ENCODE results near the gene SELENOO. TPM values are rescaled to one million over a fixed set of nuclear protein-coding genes. Genes with fewer than 3 reads are reported as not detected.
"Not testable (repeated sequence)": the region's sequence is repeated elsewhere in the genome, so short reads cannot be mapped to it uniquely, and the experiment has no call there.

Gene SELENOO
- total and polyA plus RNA-seq, 2 donors (not counting 1 experiment from before 2014, with no cell fraction given) = 62.1 to 74.6 TPM

DNA sequence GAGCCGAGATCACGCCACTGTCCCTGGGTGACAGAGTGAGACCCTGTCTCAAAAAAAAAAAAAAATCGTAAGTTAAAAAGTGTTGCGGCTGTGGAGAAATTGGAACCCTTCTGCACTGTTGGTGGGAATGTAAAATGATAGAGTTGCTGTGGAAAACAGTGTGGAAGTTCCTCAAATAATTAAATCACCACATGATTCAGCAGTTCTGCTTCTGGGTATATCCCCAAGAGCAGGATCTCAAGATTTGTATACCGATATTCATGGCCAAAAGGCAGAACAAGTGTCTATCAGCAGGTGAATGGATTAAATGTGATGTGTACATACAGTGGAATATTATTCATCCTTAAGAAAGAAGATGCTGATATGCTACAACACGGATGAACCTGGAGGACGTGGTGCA is 3.8 kb downstream of the SELENOO start:
- no peak overlapping the region for H2AFZ ChIP-seq (ENCODE audit: insufficient read depth, low read depth, low read length, poor library complexity, severe bottlenecking)
- no peaks in the 10 kb centered on the region for H3K9me3 Mint-ChIP-seq (ENCODE audit: insufficient read depth)
- H3K27me3 ChIP-seq (replicated peaks in 1 of 4; ENCODE audit: control extremely low read depth in 1 of 4, control insufficient read depth in 3 of 4, insufficient read depth in 4 of 4, low read length in 3 of 4) = no peaks in the 10 kb centered on the region
- DNase-seq (no peak), ATAC-seq (ENCODE audit: low read depth) (no peak)
- 98% methylated on average over 4 of the region's 7 CpGs for WGBS (ENCODE audit: insufficient coverage)
- no peak overlapping the region for H3K27ac ChIP-seq (ENCODE audit: low read length in 2 of 2)
- peaks cover 8 to 32% of the 10 kb centered on the region in 2 experiments for H3K36me3 ChIP-seq (replicated peaks in 1 of 2; ENCODE audit: control extremely low read depth in 1 of 2, control insufficient read depth in 1 of 2, extremely low read depth in 1 of 2, insufficient read depth in 2 of 2, low read length in 1 of 2)
- peaks cover 28 to 37% of the 10 kb centered on the region in 2 donors for H3K4me1 ChIP-seq (ENCODE audit: control insufficient read depth in 2 of 2, insufficient read depth in 2 of 2, low read length in 2 of 2)
- H4K20me1 ChIP-seq (ENCODE audit: control insufficient read depth, insufficient read depth, low read length, poor library complexity, severe bottlenecking) = peaks cover 43% of the 10 kb centered on the region
- no peaks in the 10 kb centered on the region for H3K9me3 ChIP-seq (ENCODE audit: control extremely low read depth in 1 of 3, control insufficient read depth in 2 of 3, insufficient read depth in 1 of 3, low read length in 2 of 3)
- no peak overlapping the region for H3K4me3 ChIP-seq (ENCODE audit: control extremely low read depth in 1 of 5, extremely low read depth in 1 of 5, insufficient read depth in 1 of 5, low read depth in 2 of 5, low read length in 4 of 5)
- TF ChIP-seq, protein P1, sequence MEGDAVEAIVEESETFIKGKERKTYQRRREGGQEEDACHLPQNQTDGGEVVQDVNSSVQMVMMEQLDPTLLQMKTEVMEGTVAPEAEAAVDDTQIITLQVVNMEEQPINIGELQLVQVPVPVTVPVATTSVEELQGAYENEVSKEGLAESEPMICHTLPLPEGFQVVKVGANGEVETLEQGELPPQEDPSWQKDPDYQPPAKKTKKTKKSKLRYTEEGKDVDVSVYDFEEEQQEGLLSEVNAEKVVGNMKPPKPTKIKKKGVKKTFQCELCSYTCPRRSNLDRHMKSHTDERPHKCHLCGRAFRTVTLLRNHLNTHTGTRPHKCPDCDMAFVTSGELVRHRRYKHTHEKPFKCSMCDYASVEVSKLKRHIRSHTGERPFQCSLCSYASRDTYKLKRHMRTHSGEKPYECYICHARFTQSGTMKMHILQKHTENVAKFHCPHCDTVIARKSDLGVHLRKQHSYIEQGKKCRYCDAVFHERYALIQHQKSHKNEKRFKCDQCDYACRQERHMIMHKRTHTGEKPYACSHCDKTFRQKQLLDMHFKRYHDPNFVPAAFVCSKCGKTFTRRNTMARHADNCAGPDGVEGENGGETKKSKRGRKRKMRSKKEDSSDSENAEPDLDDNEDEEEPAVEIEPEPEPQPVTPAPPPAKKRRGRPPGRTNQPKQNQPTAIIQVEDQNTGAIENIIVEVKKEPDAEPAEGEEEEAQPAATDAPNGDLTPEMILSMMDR (IDR thresholded peaks at IDR 0.05) = no peak
- TF ChIP-seq EZH2 (IDR thresholded peaks at IDR 0.05; ENCODE audit: borderline replicate concordance, insufficient read depth, low read depth, low read length, poor library complexity, severe bottlenecking) = no peak
- CTCF ChIA-PET = interaction anchor here (0.7 to 5.2 kb wide), 4 partner anchors 13 to 349 kb away, joined by 3 to 75 read pairs (median 4); no protein-coding TSS in a partner anchor
- H3K4me2 ChIP-seq (replicated peaks; ENCODE audit: low read depth, low read length, poor library complexity, severe bottlenecking) = no peak overlapping the region
- POLR2A ChIA-PET = no interaction called here
- H3K9ac ChIP-seq (ENCODE audit: low read length) = no peak overlapping the region
- no peaks in the 10 kb centered on the region for H3K27me3 Mint-ChIP-seq
- peaks cover 44% of the 10 kb centered on the region for H3K4me1 Mint-ChIP-seq
- intact Hi-C loops (cut with micrococcal nuclease) = loop anchor here (10.0 kb wide), 1 partner anchor 440 kb away; no protein-coding TSS in a partner anchor
- no peak overlapping the region for H3K4me3 Mint-ChIP-seq
- no peak overlapping the region for H3K27ac Mint-ChIP-seq
- peaks cover 44% of the 10 kb centered on the region for H3K79me2 ChIP-seq (ENCODE audit: control insufficient read depth, insufficient read depth, low read length)

DNA sequence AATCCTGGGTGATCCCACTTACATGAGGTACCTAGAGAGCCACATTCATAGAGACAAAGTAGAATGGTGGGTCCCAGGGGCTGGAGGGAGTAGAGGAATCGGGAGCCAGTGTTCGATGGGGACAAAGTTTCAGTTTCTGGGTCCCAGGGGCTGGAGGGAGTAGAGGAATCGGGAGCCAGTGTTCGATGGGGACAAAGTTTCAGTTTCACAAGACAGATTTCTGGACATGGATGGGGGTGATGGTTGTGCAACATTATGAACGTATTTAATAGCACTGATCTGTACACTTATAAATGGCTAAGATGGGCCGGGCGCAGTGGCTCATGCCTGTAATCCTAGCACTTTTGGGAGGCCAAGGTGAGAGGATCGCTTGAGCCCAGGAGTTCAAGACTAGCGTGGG is 4.2 kb downstream of the SELENOO start:
- H3K4me3 ChIP-seq (ENCODE audit: control extremely low read depth in 1 of 5, extremely low read depth in 1 of 5, insufficient read depth in 1 of 5, low read depth in 2 of 5, low read length in 4 of 5); H3K4me2 ChIP-seq (replicated peaks; ENCODE audit: low read depth, low read length, poor library complexity, severe bottlenecking); DNase-seq; ATAC-seq (ENCODE audit: low read depth); H3K9me3 Mint-ChIP-seq (ENCODE audit: insufficient read depth); H3K9me3 ChIP-seq (ENCODE audit: control extremely low read depth in 1 of 3, control insufficient read depth in 2 of 3, insufficient read depth in 1 of 3, low read length in 2 of 3); H3K27me3 ChIP-seq (replicated peaks in 1 of 4; ENCODE audit: control extremely low read depth in 1 of 4, control insufficient read depth in 3 of 4, insufficient read depth in 4 of 4, low read length in 3 of 4); H3K27me3 Mint-ChIP-seq; H3K4me3 Mint-ChIP-seq; H2AFZ ChIP-seq (ENCODE audit: insufficient read depth, low read depth, low read length, poor library complexity, severe bottlenecking); H3K27ac ChIP-seq (ENCODE audit: low read length in 2 of 2); H3K9ac ChIP-seq (ENCODE audit: low read length); H3K27ac Mint-ChIP-seq: not testable (repeated sequence)
- peaks cover 48% of the 10 kb centered on the region for H4K20me1 ChIP-seq (ENCODE audit: control insufficient read depth, insufficient read depth, low read length, poor library complexity, severe bottlenecking)
- H3K4me1 ChIP-seq (ENCODE audit: control insufficient read depth in 2 of 2, insufficient read depth in 2 of 2, low read length in 2 of 2) = peaks cover 26 to 37% of the 10 kb centered on the region in 2 donors
- H3K36me3 ChIP-seq (replicated peaks in 1 of 2; ENCODE audit: control extremely low read depth in 1 of 2, control insufficient read depth in 1 of 2, extremely low read depth in 1 of 2, insufficient read depth in 2 of 2, low read length in 1 of 2) = peaks cover 8 to 32% of the 10 kb centered on the region in 2 experiments
- ChIA-PET POLR2A (interaction anchor here (4.5 kb wide), 1 partner anchor 14 kb away, joined by 43 read pairs; no protein-coding TSS in a partner anchor), CTCF (interaction anchor here (1.9 to 5.2 kb wide), 2 partner anchors 55 to 137 kb away, joined by 4 to 75 read pairs; no protein-coding TSS in a partner anchor)
- peaks cover 45% of the 10 kb centered on the region for H3K4me1 Mint-ChIP-seq
- intact Hi-C loops (cut with micrococcal nuclease) = loop anchor here (5.0 to 10.0 kb wide), 2 partner anchors 278 to 440 kb away; no protein-coding TSS in a partner anchor
- H3K79me2 ChIP-seq (ENCODE audit: control insufficient read depth, insufficient read depth, low read length) = peaks cover 41% of the 10 kb centered on the region
- 93% methylated on average over 8 of the region's 9 CpGs for WGBS (ENCODE audit: insufficient coverage)
